Amniotic epithelial cell (primary cell): ENCODE results near the gene HOXD1.

ENCODE experiments used
- DNase-seq: peaks from one replicate; pipeline ENCODE4 v3.0.0-alpha.2; 2010; ENCODE audit warnings: low read depth

HOXD1 gene

GRCh38 chr2:176182671-176183070 lies 5.8 kb upstream of the HOXD1 start:
- DNase-seq = no peak

GRCh38 chr2:176184749-176185148 lies 3.7 kb upstream of the HOXD1 start:
- DNase-seq = no peak

GRCh38 chr2:176186024-176186423 lies 2.4 kb upstream of the HOXD1 start:
- DNase-seq = no peak

- DNase-seq = no peak
Observed at GRCh38 chr2:176187200-176187898, 1.1 kb upstream of the HOXD1 start.

- DNase-seq = no peak
Observed at GRCh38 chr2:176188774-176189680, 559 bp downstream of the HOXD1 start.

DNA sequence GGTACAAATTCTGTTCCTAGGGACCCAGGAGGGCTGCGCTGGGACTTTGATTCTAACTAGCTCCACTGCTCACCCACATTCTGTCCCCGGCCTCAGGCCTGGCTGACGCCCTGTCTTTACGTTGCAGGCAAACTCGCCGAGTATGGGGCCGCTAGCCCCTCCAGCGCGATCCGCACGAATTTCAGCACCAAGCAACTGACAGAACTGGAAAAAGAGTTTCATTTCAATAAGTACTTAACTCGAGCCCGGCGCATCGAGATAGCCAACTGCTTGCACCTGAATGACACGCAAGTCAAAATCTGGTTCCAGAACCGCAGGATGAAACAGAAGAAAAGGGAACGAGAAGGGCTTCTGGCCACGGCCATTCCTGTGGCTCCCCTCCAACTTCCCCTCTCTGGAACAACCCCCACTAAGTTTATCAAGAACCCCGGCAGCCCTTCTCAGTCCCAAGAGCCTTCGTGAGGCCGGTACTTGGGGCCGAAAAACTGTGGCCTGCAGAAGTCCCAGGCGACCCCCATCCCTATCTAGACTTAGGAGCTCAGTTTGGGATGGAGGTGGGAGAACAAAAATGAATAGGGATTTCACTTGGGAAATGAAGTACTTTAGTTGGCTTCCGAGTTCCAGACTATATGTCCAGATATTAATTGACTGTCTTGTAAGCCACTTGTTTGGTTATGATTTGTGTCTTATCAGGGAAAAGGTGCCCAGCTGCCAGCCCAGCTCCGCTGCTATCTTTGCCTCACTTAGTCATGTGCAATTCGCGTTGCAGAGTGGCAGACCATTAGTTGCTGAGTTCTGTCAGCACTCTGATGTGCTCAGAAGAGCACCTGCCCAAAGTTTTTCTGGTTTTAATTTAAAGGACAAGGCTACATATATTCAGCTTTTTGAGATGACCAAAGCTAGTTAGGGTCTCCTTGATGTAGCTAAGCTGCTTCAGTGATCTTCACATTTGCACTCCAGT lies 1.5 kb downstream of the HOXD1 start:
- DNase-seq = no peak

DNA sequence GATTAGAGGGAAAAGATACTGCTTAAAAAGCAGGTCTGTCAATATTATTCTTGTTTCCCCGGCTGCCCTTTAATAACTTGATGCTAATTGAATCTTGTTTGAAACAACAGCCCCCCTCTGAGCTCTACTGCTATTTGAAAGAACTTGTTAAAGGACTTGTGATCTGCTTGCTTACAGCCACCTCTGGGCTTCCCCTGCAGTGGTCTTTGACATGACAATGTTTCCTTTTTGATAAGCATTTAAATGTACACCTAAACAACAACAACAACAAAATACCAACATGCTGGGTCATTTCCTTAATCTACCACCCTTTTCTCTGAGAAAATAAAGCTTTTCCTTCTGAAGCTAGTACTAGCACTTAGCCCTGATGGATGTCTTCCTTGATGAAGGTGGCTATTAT lies 3.9 kb downstream of the HOXD1 start:
- DNase-seq = no peak

DNA sequence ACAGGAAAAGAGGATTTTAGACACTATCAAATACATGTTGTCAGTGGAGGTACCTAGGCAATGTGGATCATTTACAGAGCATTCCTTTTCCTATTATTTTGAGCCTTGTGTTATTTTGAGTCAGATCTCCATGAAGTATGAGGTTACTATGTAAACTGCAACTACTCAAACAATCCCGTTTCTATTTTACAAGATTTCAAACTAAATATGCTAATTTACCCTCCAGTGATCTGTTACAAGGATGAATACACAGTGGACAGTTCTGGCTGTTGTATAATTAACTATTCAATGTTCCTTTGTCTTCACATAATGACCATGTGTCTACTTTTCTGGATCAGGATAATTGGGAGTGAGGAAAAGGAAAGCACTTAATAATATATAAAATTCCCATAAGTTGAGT lies 4.6 kb downstream of the HOXD1 start:
- no peak for DNase-seq

DNA sequence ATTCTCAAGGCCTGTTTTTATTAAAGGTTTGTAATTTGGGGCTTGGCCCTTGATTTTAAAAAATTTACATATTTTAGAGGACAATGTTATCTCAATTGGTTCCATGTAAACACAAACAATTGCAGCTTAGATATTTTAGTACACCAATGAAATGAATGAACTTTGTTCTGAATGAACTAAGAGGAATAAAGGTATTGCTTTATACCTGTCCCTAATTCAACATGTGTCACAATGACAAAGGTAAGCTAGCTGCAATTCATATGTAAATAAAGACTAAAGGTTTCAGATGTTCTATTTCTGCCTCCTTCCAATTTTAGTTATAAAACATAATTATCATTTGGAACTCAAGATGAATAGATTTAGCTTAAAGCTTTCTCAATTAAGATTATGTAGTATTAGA lies 11.4 kb downstream of the HOXD1 start:
- no peak for DNase-seq

GRCh38 chr2:176200971-176201370 lies 12.5 kb downstream of the HOXD1 start:
- no peak for DNase-seq

- no peak for DNase-seq
Observed at GRCh38 chr2:176202491-176202890, 14.0 kb downstream of the HOXD1 start.

DNA sequence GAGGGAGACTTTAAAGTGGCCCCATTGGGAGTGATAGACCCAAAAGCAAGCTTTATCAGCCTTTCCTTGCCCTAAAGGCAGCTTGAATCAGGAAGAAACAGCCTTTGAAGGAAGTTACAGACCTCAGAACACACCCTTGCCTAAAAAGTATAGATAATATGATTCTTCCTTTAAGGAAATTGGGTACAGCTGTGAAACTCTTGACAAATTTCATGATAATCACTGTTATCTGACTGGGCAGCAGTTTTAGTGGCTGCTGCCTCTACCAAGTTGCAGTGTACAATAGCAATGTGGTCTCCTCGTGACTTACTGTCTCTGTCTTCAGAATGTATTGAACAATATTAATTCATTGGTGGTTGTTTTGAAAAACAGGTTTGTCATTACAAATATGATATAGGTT lies 16.7 kb downstream of the HOXD1 start:
- no peak for DNase-seq

- no peak for DNase-seq
Observed at GRCh38 chr2:176206136-176206535, 17.7 kb downstream of the HOXD1 start.

DNA sequence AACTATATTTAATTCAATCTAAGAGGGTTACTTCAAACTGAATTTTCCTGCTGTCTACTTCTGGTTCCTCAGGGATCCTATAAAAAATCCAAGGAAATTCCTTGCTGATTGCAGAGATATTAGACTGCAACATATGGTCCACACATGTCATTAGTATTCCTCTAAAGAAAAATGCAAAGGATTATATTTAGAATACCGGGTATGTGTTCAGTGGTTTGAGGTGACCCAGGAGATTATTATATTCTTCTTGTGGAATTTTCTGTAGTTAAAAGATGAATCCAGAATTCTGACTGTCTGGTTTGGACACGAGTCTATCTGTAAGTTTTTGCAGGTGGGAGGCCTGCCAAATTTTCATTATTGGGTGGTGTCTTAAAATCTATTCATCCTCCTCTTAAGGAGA lies 18.2 kb downstream of the HOXD1 start:
- no peak for DNase-seq

GRCh38 chr2:176211110-176211509 lies 22.6 kb downstream of the HOXD1 start:
- no peak for DNase-seq

DNA sequence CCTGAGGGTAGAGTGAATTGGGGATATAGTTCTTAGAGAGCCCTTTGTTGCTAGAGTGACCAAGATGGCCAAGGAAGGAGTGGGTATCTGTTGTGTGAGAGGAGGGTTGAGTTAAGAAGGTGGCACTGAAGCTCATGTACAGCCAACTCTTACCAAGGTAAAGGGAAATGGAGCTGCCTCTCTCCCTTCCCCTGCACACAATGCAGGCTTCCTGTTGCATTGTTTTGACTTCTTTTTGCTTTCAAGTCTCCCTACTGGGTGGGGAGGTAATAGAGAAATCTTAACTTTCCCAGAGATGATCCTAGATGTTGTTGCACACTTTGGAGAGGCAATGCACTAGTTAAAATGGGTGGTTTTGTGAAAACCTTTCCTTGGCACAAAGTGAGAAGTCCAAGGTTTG lies 23.8 kb downstream of the HOXD1 start:
- no peak for DNase-seq

GRCh38 chr2:176213406-176213805 lies 24.9 kb downstream of the HOXD1 start:
- no peak for DNase-seq

DNA sequence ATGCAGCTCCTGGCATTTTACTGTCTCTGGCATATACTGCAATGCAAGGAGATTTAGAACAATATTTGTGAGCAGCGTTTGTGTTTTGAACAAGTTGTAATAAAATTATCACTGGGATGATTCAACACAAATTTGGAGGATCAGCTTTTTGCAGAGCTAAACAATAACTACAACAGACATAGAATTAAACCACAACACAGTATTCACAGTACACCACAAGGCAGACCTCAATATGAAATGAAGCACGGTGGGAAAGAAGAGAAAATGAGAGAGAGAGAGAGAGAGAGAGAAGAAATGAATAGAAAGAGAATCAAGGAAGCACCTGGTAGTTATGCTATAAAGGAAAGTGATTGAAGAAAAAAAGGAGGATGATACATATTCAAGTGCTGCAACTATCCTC lies 39.4 kb downstream of the HOXD1 start:
- no peak for DNase-seq

DNA sequence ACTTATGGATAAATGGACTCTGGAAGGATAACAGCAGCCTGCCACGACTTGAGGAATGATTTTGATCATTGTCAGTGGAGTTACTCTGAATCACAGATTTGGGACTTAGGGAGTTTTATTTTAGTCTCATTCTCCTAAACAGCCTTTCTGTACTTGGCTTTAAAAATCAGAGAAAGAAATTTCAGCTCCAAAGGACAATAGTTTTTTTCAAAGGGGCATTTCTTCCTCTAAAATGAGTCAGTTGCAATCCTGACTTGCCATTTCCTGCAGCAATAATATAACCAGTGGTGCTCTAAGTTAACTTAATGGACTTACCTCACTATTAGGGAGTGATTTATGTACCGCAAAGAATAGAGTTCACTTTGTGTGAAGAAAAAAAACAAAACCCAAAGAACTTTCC lies 45.7 kb downstream of the HOXD1 start:
- DNase-seq = no peak

DNA sequence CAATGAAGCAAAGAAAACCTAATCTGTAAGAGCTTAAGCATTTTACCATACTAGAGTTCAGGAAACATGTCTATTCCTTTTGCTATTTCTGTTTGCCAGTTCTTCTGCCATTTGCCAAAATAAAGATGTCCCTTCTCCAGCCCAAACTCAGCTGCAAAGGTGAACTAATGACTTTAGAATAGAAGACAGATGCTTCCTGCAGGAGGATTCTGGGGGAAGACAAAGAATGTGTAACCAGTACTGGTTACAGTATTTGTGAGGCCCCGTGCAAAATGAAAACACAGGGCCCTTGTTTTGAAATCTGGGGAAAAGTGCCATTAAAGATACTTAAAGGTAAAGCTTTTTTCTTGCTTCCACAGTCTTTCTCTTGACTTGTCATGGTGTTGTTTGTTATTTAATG lies 46.5 kb downstream of the HOXD1 start:
- DNase-seq = no peak

- no peak for DNase-seq
Observed at GRCh38 chr2:176237456-176237855, 49.0 kb downstream of the HOXD1 start.

DNA sequence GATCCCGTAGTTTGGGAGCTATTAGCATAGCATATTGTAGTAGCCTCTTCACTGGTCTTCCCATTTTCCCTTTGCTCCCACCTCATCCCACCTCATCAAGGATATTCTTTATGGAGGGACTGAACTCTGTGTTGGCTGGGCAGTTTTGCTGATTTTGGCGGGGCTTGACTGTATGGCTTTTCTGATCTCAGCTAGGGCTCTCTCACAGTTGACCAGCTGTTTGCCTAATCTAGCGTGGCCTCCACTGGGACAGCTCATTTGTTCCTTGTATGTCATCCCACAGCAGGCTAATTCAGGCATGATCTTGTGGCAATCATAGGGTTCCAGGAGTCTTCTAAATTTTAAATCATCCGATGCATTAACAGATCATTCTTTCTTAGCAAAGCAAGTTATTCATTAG lies 50.6 kb downstream of the HOXD1 start:
- no peak for DNase-seq
